OCI-LY1 (cell line): ENCODE measurements around the gene TMEM119.

Experiments used
- H2AFZ ChIP-seq: fragments of 200-600 bp; sonication (generic), shearing (Covaris generic); 2 replicates; pipeline ENCODE4 v1.6.0; 2014; ENCODE audit warnings: antibody characterized with exemption, mild to moderate bottlenecking, low read length
- H3F3A ChIP-seq: fragments of 200-600 bp; sonication (generic), shearing (Covaris generic); 2 replicates; pipeline ENCODE4 v1.6.0; 2014; ENCODE audit warnings: mild to moderate bottlenecking, antibody characterized with exemption, low read length, moderate library complexity; ENCODE audit not compliant: insufficient read depth
- H3K27ac ChIP-seq: fragments of 200-600 bp; sonication (generic); 2 replicates; pipeline ENCODE4 v1.5.1; 2014; ENCODE audit warnings: low read length, mixed run types, mild to moderate bottlenecking, low read depth; ENCODE audit not compliant: poor library complexity, severe bottlenecking
- H3K27me3 ChIP-seq: fragments of 200-600 bp; sonication (generic); 2 replicates; pipeline ENCODE4 v1.6.0; 2014; ENCODE audit warnings: antibody characterized with exemption, mild to moderate bottlenecking, low read length, moderate library complexity; ENCODE audit not compliant: insufficient read depth
- H3K36me3 ChIP-seq: fragments of 200-600 bp; sonication (generic); 2 replicates; pipeline ENCODE4 v1.6.1; 2014; ENCODE audit warnings: mild to moderate bottlenecking, antibody characterized with exemption, low read length, moderate library complexity, mixed read lengths; ENCODE audit not compliant: insufficient read depth
- H3K4me1 ChIP-seq: fragments of 200-600 bp; sonication (generic); 2 replicates; pipeline ENCODE4 v1.5.1; 2014; ENCODE audit warnings: mild to moderate bottlenecking, low read length, moderate library complexity; ENCODE audit not compliant: insufficient read depth, severe bottlenecking
- H3K4me2 ChIP-seq: fragments of 200-600 bp; sonication (generic), shearing (Covaris generic); 2 replicates; pipeline ENCODE4 v1.6.1; 2014; ENCODE audit warnings: low read length
- H3K4me3 ChIP-seq: fragments of 200-600 bp; sonication (generic); 2 replicates; pipeline ENCODE4 v1.5.1; 2014; ENCODE audit warnings: low read length, low read depth, mild to moderate bottlenecking, mixed read lengths; ENCODE audit not compliant: poor library complexity, severe bottlenecking
- H3K79me2 ChIP-seq: fragments of 200-600 bp; shearing (Covaris generic); 2 replicates; pipeline ENCODE4 v1.6.1; 2016; ENCODE audit warnings: mixed run types, low read length, mixed read lengths; ENCODE audit not compliant: insufficient read depth
- H3K9ac ChIP-seq: fragments of 200-600 bp; sonication (generic), shearing (Covaris generic); 2 replicates; pipeline ENCODE4 v1.6.1; 2014; ENCODE audit warnings: mild to moderate bottlenecking, low read length, mixed read lengths
- H3K9me2 ChIP-seq: fragments of 200-600 bp; sonication (generic), shearing (Covaris generic); 2 replicates; pipeline ENCODE4 v1.6.1; 2014; ENCODE audit warnings: low read depth, mild to moderate bottlenecking, low read length, mixed read lengths
- H3K9me3 ChIP-seq: fragments of 200-600 bp; shearing (Covaris generic); 2 replicates; pipeline ENCODE4 v1.6.1; 2014; ENCODE audit warnings: low read length, mixed read lengths
- H4K20me1 ChIP-seq: fragments of 200-600 bp; sonication (generic), shearing (Covaris generic); 2 replicates; pipeline ENCODE4 v1.6.0; 2016; ENCODE audit warnings: mild to moderate bottlenecking, low read length; ENCODE audit not compliant: insufficient read depth
- CTCF ChIP-seq: fragments of 200-600 bp; sonication (generic), shearing (Covaris generic); IDR thresholded peaks from 2 replicates; pipeline ENCODE4 v1.5.1; 2017; ENCODE audit warnings: mild to moderate bottlenecking, antibody characterized with exemption, low read length, moderate library complexity, mixed read lengths
- EZH2 ChIP-seq: fragments of 200-600 bp; sonication (generic), shearing (Covaris generic); IDR thresholded peaks from 2 replicates; pipeline ENCODE4 v1.8.0; 2017; ENCODE audit warnings: borderline replicate concordance, mixed run types, mild to moderate bottlenecking, antibody characterized with exemption, low read length, moderate library complexity, mixed read lengths

TMEM119 gene

GRCh38 chr12:108622921-108623514 is 25.1 kb upstream of the TMEM119 start:
- no peaks in the 10 kb centered on the region for H3K9me2 ChIP-seq
- H3K79me2 ChIP-seq = no peaks in the 10 kb centered on the region
- H3K9ac ChIP-seq = no peak overlapping the region
- no peak overlapping the region for H2AFZ ChIP-seq
- H3K9me3 ChIP-seq = no peaks in the 10 kb centered on the region
- TF ChIP-seq CTCF = no peak
- TF ChIP-seq EZH2 = no peak
- no peaks in the 10 kb centered on the region for H3F3A ChIP-seq
- no peak overlapping the region for H3K27ac ChIP-seq
- H3K27me3 ChIP-seq = no peaks in the 10 kb centered on the region
- H3K4me2 ChIP-seq = no peak overlapping the region
- no peaks in the 10 kb centered on the region for H4K20me1 ChIP-seq
- H3K36me3 ChIP-seq = no peaks in the 10 kb centered on the region; the same call in 1 of the 2 replicates
- H3K4me3 ChIP-seq = no peak overlapping the region
- peaks cover 6% of the 10 kb centered on the region for H3K4me1 ChIP-seq

GRCh38 chr12:108622421-108622820 is 24.5 kb upstream of the TMEM119 start:
- Histone ChIP-seq H3K4me1 (peaks cover 12% of the 10 kb centered on the region), H3K4me2 (no peak overlapping the region), H3F3A (no peaks in the 10 kb centered on the region), H3K79me2 (no peaks in the 10 kb centered on the region), H4K20me1 (no peaks in the 10 kb centered on the region), H3K9me3 (no peaks in the 10 kb centered on the region), H3K36me3 (no peaks in the 10 kb centered on the region; the same call in 1 of the 2 replicates), H3K27me3 (no peaks in the 10 kb centered on the region), H3K9me2 (no peaks in the 10 kb centered on the region), H3K9ac (no peak overlapping the region), H2AFZ (no peak overlapping the region), H3K27ac (no peak overlapping the region), H3K4me3 (no peak overlapping the region)
- TF ChIP-seq CTCF (no peak), EZH2 (no peak)

GRCh38 chr12:108621161-108621560 is 23.3 kb upstream of the TMEM119 start:
- no peaks in the 10 kb centered on the region for H3K9me2 ChIP-seq
- no peaks in the 10 kb centered on the region for H3K27me3 ChIP-seq
- H3K4me1 ChIP-seq = peaks cover 21% of the 10 kb centered on the region
- H4K20me1 ChIP-seq = no peaks in the 10 kb centered on the region
- no peak overlapping the region for H3K4me3 ChIP-seq
- H3K27ac ChIP-seq = no peak overlapping the region
- no peaks in the 10 kb centered on the region for H3F3A ChIP-seq
- no peak overlapping the region for H2AFZ ChIP-seq
- no peaks in the 10 kb centered on the region for H3K9me3 ChIP-seq
- no peaks in the 10 kb centered on the region; the same call in 1 of the 2 replicates for H3K36me3 ChIP-seq
- no peak overlapping the region for H3K9ac ChIP-seq
- no peak for TF ChIP-seq EZH2
- no peak for TF ChIP-seq CTCF
- no peaks in the 10 kb centered on the region for H3K79me2 ChIP-seq
- H3K4me2 ChIP-seq = no peak overlapping the region
